IPS-15b (cell line): ENCODE measurements around the gene NPTX1.

Source experiments
- H3K27me3 ChIP-seq: one replicate; pipeline ENCODE4 v1.6.1; 2013; ENCODE audit warnings: low read length; ENCODE audit not compliant: control insufficient read depth, insufficient read depth
- H3K36me3 ChIP-seq: one replicate; pipeline ENCODE4 v1.6.1; 2013; ENCODE audit warnings: low read length; ENCODE audit not compliant: control insufficient read depth, insufficient read depth
- H3K4me1 ChIP-seq: one replicate; pipeline ENCODE4 v1.6.1; 2013; ENCODE audit warnings: mild to moderate bottlenecking, low read length; ENCODE audit not compliant: control insufficient read depth, insufficient read depth
- H3K4me3 ChIP-seq: one replicate; pipeline ENCODE4 v1.5.1; 2013; ENCODE audit warnings: low read depth, low read length
- H3K9ac ChIP-seq: one replicate; pipeline ENCODE4 v1.6.1; 2013; ENCODE audit warnings: low read depth, mild to moderate bottlenecking, low read length
- H3K9me3 ChIP-seq: one replicate; pipeline ENCODE4 v1.6.1; 2013; ENCODE audit warnings: mild to moderate bottlenecking, low read length; ENCODE audit not compliant: control insufficient read depth, insufficient read depth

NPTX1 gene

DNA sequence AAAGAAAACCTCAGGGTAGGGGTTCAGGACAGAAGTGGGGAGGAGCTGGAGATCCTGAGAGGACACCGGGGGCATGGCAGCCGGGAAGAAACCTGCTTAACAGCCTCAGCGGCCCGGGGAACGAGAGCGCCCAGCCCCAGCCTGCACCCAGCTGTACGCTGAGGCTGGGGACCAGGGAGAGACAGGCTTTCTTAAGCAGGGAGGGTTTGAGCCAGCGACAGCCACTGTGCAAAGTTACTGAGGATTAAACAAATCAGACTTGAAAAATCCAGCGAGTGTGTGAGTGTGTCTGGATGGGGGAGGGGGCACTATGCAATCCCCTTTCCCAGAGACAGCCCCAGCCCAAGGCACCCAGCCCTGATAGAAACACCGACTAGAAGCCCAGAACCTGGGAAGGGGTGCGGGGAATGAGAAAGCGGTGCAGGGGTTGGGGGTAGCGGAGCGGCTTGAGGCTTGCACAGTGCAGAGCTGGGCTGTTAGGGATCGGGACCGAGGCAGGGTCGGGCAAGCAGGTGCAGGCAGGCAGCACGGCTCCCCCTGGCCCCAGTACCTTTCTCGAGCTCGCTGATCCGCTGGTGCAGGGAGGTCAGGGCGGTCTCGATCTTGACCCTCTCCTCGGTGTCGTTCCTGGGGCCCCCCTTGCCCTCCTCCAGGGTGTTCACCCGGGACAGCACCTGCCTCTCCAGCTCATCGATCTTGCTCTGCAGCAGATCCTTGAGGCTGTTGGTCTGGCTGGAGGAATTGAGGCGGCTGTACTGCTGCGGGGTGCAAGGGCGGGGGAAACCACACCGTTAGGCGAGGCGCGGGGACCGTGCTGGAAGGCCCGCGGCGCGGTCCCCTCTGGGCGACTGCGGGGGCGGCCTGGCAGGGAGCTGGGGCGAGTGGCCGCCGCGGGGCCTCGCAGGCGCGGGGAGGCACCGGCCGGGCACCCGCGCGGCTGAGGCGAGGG lies 1.2 kb downstream of the NPTX1 start:
- Histone ChIP-seq H3K4me1 (peaks cover 4% of the 10 kb centered on the region), H3K9ac (no peak overlapping the region), H3K36me3 (no peaks in the 10 kb centered on the region), H3K27me3 (peaks cover 84% of the 10 kb centered on the region), H3K4me3 (peak overlapping the region; percentile 39), H3K9me3 (no peaks in the 10 kb centered on the region)

DNA sequence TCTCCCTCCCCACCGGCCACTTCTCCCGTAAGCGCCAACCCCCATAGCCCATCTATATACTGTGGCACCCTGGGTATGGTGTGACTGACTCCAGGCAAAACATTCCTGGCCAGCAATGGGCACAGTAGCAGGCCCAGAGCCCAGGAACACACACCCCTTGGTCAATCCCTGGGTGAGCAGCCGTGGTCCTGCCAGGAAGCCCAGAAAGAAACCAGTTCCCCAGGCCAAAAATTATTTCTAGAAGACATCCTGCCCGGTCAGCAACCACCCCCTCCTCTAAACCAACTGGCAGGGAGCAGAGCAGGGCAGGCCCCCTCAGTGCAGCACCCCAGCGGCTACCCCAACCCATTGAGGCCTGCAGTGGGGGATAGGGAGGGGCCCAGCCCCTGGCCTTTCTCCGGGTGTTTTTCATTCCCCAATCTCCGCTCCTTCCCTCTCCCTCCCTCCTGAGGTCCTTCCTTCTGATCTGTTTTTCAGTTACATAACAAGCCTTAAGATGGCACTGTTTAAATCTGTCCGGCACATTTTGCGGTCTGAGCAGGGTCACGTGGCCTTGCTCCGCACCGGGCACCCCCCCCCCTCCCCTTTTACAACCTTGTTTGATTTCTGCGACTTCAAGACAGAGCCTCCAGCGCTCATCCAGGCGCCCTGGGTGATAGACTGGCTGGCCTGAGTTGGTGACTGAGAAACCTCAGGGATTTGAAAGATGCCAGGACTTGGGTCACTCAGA lies 2.0 kb downstream of the NPTX1 start:
- Histone ChIP-seq H3K9ac (no peak overlapping the region), H3K36me3 (no peaks in the 10 kb centered on the region), H3K27me3 (peaks cover 78% of the 10 kb centered on the region), H3K9me3 (no peaks in the 10 kb centered on the region), H3K4me3 (peak overlapping the region; percentile 39), H3K4me1 (peaks cover 4% of the 10 kb centered on the region)

DNA sequence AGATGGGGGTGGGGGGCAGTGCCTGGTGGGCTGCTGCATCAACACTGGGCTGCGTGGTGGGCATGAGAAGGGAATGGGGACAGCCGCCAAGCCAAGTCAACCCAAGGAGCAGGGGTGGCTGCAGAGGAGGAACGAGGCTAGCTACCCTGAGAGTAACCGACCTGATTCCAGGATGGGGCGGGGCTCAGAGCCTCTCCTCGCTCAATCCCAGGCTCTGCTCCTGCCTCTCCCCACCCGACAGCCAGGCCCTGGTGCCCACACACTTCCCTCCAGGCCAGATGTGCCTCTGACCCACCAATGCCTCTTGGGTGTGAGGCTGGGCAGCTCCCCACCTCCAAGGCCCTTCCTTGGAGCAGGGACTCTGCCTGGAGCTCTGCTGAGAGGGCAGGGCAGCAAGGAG lies 2.7 kb downstream of the NPTX1 start:
- H3K9ac ChIP-seq: no peak overlapping the region
- H3K36me3 ChIP-seq: no peaks in the 10 kb centered on the region
- peaks cover 71% of the 10 kb centered on the region for H3K27me3 ChIP-seq
- no peaks in the 10 kb centered on the region for H3K9me3 ChIP-seq
- H3K4me1 ChIP-seq: peaks cover 2% of the 10 kb centered on the region
- H3K4me3 ChIP-seq: no peak overlapping the region

DNA sequence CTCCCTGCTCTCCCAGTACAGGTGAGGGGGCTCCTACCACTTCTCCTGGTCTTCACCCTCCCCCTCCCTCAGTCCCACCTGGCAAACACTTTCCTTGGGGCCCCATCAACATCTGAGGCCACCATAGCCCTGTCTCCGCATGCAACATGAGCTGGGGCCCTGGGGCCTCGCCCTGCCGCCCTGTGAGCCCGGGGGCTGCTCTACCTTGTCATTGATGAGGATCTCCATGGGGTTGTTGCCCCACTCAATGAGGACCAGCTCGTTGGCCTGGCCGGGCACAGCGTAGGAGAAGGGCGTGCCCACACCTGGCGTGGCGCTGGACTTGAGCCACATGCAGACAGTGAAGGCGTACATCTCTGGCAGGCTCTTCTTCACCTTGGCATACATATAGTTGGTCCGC lies 3.4 kb downstream of the NPTX1 start:
- Histone ChIP-seq H3K27me3 (peaks cover 68% of the 10 kb centered on the region), H3K9me3 (no peaks in the 10 kb centered on the region), H3K4me3 (no peak overlapping the region), H3K9ac (no peak overlapping the region), H3K36me3 (no peaks in the 10 kb centered on the region), H3K4me1 (peaks cover 2% of the 10 kb centered on the region)

DNA sequence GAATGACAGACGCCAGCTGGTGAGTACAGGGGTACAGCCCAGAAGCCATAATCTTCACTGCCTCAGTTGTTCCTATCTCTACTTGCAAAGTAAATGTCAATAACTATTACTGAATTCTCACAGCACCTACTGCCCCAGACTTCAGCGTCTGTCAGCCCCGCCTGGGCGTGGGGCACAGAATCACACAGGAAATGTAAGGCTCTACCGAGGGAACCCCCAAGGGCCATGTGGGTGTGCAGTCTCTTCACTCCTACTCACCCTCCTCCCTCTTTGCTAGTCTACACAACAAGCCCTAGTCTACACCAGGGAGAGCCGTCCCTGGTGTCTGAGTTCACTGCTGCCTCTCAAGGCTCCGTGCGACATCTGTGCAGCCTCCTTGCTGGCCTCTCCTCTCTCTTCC lies 4.5 kb downstream of the NPTX1 start:
- Histone ChIP-seq H3K9me3 (no peaks in the 10 kb centered on the region), H3K4me3 (no peak overlapping the region), H3K9ac (no peak overlapping the region), H3K36me3 (no peaks in the 10 kb centered on the region), H3K27me3 (peaks cover 59% of the 10 kb centered on the region), H3K4me1 (peaks cover 2% of the 10 kb centered on the region)

DNA sequence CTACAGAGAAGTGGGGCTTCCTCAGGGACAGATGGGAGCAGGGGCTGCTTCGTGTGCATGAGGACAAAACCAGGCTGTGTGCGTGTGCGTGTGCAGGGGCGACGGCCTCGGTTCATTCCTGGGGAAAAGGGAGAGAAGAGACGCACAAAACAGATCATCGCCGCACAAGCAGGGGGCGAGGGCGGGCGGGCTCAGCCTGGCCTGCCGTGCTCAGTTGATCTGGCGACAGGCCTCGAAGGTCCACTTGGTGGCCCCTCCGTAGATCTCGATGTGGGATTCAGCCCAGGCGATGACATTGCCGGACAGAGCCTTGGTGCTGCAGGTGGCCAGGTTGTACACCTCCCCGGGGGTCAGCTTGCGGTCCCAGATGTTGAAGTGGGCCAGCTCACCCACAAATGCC lies 5.8 kb downstream of the NPTX1 start:
- no peak overlapping the region for H3K9ac ChIP-seq
- no peaks in the 10 kb centered on the region for H3K36me3 ChIP-seq
- H3K27me3 ChIP-seq: peaks cover 52% of the 10 kb centered on the region
- peaks cover 2% of the 10 kb centered on the region for H3K4me1 ChIP-seq
- H3K4me3 ChIP-seq: no peak overlapping the region
- H3K9me3 ChIP-seq: no peaks in the 10 kb centered on the region

DNA sequence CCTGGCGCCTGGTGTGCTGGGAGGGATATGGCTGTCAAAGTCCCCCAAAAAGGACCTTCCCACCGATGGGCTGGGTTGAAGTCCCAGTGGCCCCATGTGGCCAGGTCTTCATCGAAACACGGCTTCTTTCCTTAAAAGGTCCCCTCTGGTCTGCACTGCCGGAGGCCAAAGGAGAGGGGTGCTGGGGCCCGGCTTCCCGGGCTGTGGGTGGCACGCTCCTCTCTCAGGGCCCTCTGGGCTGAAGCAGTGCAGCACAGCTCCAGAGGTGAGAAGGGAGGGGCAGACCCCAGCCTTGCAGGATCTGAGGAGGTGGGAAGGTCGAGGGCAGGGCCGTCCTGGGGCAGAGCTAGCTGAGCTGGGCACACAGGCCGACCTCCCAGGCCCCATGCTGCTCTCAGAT lies 6.7 kb downstream of the NPTX1 start:
- H3K4me1 ChIP-seq: no peaks in the 10 kb centered on the region
- H3K4me3 ChIP-seq: no peak overlapping the region
- H3K9ac ChIP-seq: no peak overlapping the region
- no peaks in the 10 kb centered on the region for H3K9me3 ChIP-seq
- H3K36me3 ChIP-seq: no peaks in the 10 kb centered on the region
- H3K27me3 ChIP-seq: peaks cover 43% of the 10 kb centered on the region

DNA sequence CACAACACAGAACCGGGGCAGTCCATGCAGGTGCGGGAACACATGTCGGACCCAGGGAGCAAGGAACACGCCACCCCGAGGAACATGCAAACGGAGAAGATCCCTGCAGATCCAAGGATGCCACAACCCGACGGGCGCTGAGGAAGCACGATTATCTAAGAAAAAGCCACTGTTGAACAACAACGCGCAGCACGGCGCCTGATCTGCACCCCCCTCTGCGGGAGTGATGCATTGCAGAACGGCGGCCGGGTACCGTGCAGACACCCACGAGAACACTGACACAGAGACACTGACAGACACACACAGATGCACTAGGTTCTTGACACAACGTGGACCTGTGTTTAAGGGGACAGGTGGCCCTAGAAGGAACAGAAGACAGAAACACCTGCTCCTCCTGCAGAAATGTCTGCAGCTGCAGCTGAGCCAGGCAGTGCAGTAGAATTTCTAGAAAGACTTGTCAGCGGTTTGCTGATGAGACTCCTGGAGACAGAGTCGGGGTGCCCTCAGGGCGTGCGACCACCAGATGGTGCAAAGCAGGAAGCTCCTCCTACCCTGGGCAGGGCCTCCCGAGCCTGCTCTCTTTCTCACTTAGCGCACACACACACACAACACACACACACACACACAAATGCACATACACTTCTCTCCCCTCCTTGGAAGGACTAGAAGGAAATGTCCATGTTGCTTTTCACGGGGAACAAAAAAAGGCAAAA lies 7.5 kb downstream of the NPTX1 start:
- Histone ChIP-seq H3K9ac (no peak overlapping the region), H3K4me3 (no peak overlapping the region), H3K9me3 (no peaks in the 10 kb centered on the region), H3K27me3 (peaks cover 36% of the 10 kb centered on the region), H3K36me3 (no peaks in the 10 kb centered on the region), H3K4me1 (no peaks in the 10 kb centered on the region)

DNA sequence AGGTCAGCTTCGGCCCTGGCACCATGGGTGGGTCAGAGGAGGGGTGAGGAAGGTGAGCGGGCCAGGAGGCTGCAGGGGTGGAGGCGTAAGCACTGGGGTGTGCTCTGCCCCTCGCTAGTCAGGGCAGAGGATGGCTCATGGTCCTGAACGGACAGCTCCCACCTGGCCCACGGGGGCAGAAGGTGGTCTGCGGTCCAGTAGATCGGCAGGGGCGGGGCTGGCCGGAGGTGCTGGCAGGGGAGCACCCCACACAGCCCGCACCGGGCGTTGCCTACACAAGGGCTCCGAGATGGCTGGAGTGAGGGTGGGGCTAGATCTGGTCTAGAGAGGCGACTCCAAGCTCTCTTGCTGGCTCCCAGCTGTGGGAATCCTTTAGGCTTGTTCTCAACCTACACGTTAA lies 8.2 kb downstream of the NPTX1 start:
- Histone ChIP-seq H3K4me1 (no peaks in the 10 kb centered on the region), H3K9ac (no peak overlapping the region), H3K9me3 (no peaks in the 10 kb centered on the region), H3K36me3 (no peaks in the 10 kb centered on the region), H3K4me3 (no peak overlapping the region), H3K27me3 (peaks cover 29% of the 10 kb centered on the region)

DNA sequence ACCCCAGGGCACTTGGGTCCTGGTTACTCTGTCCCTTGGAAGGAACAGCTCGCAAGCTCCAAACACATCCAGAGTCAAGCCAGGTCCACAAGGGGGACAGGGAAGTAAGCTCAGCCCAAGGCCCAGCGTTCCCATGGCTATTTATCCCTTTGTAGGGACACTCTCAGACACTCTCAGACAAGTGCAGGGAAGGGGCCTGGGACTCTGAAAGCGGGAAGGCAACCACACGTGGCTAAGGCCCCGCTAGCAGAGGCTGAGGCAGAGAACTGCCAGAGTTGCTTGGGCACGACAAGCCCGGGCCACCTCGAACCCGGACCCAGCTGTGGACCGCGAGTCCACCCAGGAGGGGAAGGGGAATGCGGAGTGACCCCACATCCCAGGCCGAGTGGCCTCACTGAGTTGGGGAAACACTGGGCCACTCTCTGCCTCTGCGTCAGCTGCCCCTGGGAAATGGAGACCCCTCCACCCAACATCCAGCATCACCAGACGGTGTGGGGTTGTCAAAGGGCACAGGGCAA lies 10.2 kb downstream of the NPTX1 start:
- Histone ChIP-seq H3K36me3 (no peaks in the 10 kb centered on the region), H3K9me3 (no peaks in the 10 kb centered on the region), H3K9ac (no peak overlapping the region), H3K4me1 (no peaks in the 10 kb centered on the region), H3K4me3 (no peak overlapping the region), H3K27me3 (peaks cover 10% of the 10 kb centered on the region)

DNA sequence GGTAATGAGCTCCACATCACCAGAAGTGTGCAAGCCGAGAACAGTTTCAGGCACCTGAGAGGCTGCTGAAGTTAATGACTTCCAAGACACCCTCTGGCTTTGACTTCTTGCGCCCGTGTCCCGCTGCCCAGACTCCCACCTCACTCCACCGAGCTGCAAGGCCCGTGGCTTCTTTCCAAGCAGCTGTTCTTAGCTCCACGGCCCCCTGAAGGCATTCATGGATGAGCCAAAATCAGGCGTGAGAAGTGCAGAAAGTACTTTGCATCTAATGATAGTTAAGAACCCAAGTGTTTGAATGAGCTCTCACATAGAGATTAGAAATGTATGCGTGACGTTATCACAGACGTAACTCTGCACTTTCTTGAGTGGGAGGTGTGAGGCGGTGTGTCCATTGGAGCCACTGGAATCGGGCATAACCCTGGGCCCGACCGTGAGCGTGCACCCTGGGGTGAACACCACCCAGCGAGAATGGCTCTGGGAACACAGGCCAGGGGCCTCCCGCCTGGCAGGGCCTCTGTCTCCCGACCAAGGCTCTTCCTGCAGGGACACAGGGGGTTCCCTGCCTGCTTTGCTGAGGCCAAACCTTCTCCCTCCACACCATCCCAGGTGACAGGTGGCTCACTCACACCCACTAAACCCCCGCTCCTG lies 11.0 kb downstream of the NPTX1 start:
- Histone ChIP-seq H3K9ac (no peak overlapping the region), H3K4me1 (no peaks in the 10 kb centered on the region), H3K4me3 (no peak overlapping the region), H3K27me3 (peaks cover 9% of the 10 kb centered on the region), H3K36me3 (no peaks in the 10 kb centered on the region), H3K9me3 (no peaks in the 10 kb centered on the region)
